ENCODE data around the gene PXN.

GRCh38 chr12:120180975-120181374, 84.6 kb downstream of the PXN start:
- no peak for TF ChIP-seq POLR2AphosphoS5 (IDR thresholded peaks at IDR 0.05)
- no peak for TF ChIP-seq CTCF (IDR thresholded peaks at IDR 0.05)

Data from stomach (tissue), 4 donors.